Retinal pigment epithelial cell (primary cell): Measurements from ENCODE around the gene FNDC4.

Source experiments
- DNase-seq: peaks from one replicate; pipeline ENCODE4 v3.0.0-alpha.2; 2010; ENCODE audit warnings: low read depth
- H3K4me3 ChIP-seq: 2 replicates; pipeline ENCODE4 v1.5.1; 2011; ENCODE audit warnings: mild to moderate bottlenecking, low read length, control low read depth, moderate library complexity
- TF ChIP-seq, protein P1 (sequence below): conservative IDR thresholded peaks from 2 replicates; pipeline ENCODE4 v1.5.1; 2011; ENCODE audit warnings: low read depth, low read length, control low read depth, inconsistent platforms

The FNDC4 gene

DNA sequence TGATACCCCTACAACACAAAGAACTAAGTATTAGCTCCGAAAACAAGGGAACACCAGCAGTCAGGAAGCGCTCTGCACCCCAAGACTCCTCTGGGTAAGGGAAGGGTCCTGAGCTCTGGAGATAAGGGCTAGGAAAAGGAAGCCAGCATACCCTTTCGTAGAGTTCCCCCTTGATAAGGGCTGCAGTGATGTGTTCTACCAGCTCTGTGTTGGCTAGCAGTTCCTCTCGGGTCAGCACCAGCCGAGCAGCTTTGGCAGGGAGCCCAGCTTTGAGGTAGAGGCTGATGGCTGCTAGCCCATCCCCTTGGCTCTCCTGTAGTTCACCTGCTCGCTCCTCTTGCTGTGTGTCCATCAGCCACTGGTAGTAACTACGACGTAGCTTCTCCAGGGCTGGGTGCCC is 33.9 kb downstream of the FNDC4 start:
- no peak overlapping the region for H3K4me3 ChIP-seq
- DNase-seq: no peak

DNA sequence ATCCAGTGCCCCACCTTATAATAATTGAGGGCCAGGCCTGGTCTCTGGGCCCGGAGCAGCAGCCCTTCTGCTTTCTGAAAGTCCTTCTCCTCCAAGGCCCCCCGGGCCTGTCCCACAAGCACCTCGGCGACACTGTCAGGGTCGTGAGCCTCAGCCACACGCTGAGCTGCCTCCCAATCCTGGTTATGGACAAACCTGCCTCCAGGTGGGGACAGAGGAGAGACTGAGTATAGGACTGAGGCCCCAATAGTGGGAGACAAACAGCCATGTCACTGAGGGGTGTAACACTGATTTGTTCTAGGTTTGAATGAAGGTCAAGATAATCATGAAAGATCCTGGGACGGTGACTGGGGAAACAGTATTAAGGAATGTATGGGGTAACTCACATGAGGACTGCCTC is 41.0 kb downstream of the FNDC4 start:
- TF ChIP-seq, protein P1, sequence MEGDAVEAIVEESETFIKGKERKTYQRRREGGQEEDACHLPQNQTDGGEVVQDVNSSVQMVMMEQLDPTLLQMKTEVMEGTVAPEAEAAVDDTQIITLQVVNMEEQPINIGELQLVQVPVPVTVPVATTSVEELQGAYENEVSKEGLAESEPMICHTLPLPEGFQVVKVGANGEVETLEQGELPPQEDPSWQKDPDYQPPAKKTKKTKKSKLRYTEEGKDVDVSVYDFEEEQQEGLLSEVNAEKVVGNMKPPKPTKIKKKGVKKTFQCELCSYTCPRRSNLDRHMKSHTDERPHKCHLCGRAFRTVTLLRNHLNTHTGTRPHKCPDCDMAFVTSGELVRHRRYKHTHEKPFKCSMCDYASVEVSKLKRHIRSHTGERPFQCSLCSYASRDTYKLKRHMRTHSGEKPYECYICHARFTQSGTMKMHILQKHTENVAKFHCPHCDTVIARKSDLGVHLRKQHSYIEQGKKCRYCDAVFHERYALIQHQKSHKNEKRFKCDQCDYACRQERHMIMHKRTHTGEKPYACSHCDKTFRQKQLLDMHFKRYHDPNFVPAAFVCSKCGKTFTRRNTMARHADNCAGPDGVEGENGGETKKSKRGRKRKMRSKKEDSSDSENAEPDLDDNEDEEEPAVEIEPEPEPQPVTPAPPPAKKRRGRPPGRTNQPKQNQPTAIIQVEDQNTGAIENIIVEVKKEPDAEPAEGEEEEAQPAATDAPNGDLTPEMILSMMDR: no peak
- no peak for DNase-seq
- H3K4me3 ChIP-seq: no peak overlapping the region

More for the DNA sequence above, 33.9 kb downstream of the FNDC4 start:
- TF ChIP-seq, protein P1: no peak

DNA sequence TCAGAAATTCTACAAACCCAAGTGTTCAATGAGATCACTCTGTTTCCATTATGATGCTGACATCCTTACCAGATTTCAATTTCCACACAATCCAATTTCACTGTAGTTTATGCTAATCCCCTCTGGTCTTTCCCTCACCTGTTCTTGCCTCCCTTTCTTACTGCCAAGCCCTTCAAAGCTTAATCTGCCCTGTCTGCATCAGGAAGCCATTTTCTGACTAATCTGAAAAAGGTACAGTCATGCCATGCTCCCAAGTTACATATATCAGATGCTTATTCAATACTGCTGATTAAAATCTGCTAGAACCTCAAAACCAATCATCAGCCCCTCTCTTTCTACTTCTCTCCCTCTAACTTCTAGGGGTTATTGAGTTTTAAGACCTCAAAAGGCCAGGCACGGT is 43.9 kb downstream of the FNDC4 start:
- DNase-seq: no peak
- TF ChIP-seq, protein P1: no peak

DNA sequence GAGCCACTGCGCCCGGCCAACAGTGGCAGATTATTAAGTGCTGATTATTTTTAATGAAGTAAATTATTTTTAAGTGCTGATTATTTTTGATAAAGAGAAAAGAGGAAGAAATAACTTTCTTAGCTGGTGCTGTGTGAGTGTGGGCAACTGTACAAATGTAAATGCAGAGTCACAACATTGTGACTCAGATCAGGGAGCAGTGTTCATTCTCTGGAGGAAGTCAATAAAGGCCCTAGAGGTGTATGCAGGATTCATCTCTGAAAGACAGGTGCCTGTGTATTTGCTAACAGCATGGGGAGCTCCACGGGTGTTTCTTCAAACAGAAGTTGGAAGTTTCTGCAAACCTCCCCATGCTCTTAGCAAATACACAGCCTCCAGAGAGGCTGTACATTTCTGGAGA is 46.6 kb downstream of the FNDC4 start:
- TF ChIP-seq, protein P1: no peak
- no peak for DNase-seq
- no peak overlapping the region for H3K4me3 ChIP-seq

More for the DNA sequence above, 43.9 kb downstream of the FNDC4 start:
- no peak overlapping the region for H3K4me3 ChIP-seq

DNA sequence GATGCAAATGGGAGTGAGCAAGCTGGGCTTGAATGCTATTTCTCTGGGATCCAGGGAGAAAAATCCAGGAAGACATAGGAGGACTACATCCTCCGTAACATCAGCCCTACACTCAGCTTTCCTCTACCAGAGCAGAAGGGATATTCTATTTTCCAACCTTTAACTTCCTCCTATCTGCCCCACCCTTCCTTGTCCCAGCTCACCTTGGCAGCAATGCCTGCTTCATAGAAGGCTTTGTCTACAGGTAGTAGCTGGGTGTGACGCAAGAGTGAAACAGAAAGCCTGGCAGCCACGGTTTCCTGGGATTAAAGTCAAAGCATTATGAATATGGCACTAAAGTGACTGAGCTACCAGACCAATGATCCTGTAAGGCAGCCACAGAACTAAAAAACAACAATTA is 48.9 kb downstream of the FNDC4 start:
- TF ChIP-seq, protein P1: no peak
- no peak for DNase-seq

DNA sequence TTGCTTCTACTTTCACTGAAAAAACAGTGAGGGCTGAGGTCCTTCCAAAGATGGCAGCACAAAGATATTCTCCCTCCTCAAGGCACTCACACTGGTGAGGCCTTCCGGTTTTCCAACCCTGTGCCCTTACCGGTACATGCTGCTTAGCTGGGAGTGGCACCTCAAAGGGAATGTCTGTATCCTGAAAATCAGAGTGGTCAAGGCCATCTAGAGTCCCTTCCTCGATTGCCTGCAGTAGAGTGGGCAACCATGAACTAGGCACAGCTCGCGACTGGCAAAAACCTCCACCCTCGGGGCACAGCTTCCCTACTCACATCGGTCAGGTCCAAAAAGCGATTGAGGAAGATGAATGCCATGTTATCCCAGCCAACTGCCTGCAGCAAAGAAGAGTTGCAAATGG is 49.4 kb downstream of the FNDC4 start:
- TF ChIP-seq, protein P1: no peak
- H3K4me3 ChIP-seq: no peak overlapping the region
- DNase-seq: no peak

More for the DNA sequence above, 48.9 kb downstream of the FNDC4 start:
- H3K4me3 ChIP-seq: no peak overlapping the region

DNA sequence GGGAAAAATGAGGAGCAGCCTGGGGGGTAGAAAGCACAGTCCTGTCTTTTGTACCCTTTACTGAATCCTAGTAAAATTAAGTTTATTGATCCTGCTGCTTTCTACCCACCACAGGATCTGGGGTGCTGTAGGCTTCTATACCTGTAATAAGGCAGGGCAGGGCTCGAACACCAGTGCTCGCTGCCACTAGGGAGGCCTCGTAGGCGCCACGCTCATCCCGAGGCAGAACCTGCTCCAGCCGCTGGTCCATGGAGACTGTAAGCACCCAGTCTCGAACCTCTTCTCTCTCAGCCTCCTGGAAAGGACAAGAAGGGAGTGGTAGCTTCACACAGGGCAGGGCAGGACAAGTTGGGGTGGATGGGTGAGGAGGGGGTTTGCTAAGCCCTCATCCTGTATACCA is 49.8 kb downstream of the FNDC4 start:
- H3K4me3 ChIP-seq: no peak overlapping the region
- DNase-seq: no peak
- TF ChIP-seq, protein P1: no peak
